G401 (cell line): Measurements from ENCODE around the gene BLTP3B. TPM values are rescaled to one million over a fixed set of nuclear protein-coding genes. Genes with fewer than 3 reads are reported as not detected.
A peak's percentile ranks its signal among the peaks of the same experiment; 100 is the strongest.

Source experiments
- DNase-seq: peaks from one replicate; pipeline ENCODE4 v3.0.0-alpha.2; 2015; ENCODE audit warnings: low spot score
- in situ Hi-C: cut with HindIII; loops from 2 replicates; pipeline ENCODE4 v1.10.0; 2016; ENCODE audit warnings: low sequenced_read_pairs, mixed read lengths
- total RNA-seq: library from RNA; depleted of rRNA; stranded (reverse); fragments of >200 nt; shearing (Covaris generic); gene quantifications from 2 replicates; pipeline ENCODE4 v1.2.3, GENCODE V29; 2014

Gene BLTP3B
- total RNA-seq, 1 experiment from 2014 or later, result 53.8 TPM

- in situ Hi-C loops, result no loop called here
- DNase-seq, result no peak
Measured at GRCh38 chr12:100166232-100166631, 23.6 kb upstream of the BLTP3B start.

DNA sequence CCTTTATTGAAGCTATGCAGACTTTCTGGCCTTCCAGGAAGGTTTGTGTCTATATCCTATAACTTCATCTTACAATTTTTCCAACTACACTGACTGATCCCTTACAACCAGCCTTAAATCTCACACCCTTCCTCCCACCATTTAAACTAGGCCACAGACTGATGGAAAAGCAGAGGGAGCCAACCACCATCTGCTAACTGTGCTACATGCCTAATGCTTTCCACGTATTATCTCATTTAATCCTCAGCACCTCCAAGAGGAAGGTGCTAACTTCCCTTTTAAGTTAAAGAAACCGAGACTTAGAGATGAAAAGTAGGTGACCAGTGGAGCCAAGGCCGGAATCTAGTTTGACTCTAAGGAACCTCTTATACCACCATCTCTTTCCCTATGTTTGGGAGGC lies 22.7 kb upstream of the BLTP3B start:
- in situ Hi-C loops, result no loop called here
- DNase-seq, result no peak

- DNase-seq, result no peak
- in situ Hi-C loops, result no loop called here
Measured at GRCh38 chr12:100164153-100164704, 21.6 kb upstream of the BLTP3B start.

DNA sequence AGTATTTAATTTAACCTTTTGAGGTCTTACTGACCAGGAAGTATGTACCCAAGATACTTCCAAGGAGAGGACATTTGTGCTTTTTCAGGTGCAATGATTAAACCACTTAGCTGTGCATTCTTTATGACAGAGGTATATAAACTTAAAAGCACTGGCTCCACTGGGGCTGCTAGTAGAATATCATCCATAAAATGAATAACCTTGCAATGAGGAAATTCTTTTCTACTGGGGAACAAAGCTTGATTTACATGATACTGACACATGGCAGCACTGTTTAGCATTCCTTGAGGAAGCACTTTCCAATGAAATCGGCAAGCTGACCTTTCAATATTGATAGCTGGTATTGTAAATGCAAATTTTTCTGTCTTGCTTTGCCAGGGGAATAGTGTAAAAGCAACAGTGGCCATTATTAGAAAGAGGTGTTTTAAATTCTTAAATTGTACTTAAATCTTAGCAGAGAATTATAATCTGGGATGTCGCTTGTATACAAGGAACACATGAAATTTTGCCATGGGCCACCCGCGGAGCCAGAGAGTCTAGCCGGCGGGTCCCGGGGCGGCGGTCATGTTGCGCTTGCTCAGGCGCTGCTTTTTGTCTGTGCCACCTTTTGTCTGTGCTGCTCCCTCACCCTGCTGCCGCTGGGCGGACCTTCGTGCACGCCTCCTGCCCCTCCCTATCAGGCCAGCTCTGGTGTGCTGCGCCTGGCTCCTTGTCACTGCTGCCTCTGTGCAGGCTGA lies 20.9 kb upstream of the BLTP3B start:
- DNase-seq, result peak; percentile 90
- in situ Hi-C loops, result no loop called here

DNA sequence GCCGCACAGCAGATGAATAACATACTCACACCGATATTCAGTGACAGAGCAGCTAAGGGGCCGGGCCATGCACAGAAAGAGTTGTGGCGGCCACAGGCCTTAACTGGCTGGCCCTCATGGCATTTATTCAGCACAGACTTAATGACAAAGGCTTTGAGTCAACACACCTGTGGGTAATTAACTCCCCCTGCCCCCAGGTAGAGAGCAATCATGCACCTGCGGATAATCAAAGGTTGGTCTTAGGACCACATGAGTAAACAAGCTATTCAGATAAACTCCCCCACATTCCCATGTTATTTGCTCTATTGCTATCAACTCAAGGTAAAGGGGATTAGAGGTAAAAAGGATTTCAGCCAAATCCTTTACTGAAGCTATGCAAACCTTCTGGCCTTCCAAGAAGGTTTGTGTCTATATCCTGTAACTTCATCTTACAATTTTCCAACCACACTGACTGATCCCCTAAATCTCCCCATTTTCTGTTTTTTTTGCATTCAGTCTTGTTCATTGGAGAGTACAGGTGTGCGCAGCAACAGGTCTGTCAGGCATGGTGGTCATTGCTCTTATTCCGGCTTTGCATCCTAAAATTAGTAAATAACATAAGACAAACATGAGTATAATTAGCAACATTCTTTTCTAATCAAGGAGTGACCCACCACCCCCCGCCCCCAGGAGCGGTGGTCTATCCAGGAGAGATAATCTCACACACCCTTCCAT lies 16.9 kb upstream of the BLTP3B start:
- in situ Hi-C loops, result no loop called here

GRCh38 chr12:100158535-100158934 lies 15.9 kb upstream of the BLTP3B start:
- in situ Hi-C loops, result no loop called here

More for the DNA sequence above, 16.9 kb upstream of the BLTP3B start:
- no peak for DNase-seq

GRCh38 chr12:100157427-100157821 lies 14.8 kb upstream of the BLTP3B start:
- no peak for DNase-seq
- in situ Hi-C loops, result no loop called here

More at GRCh38 chr12:100158535-100158934, 15.9 kb upstream of the BLTP3B start:
- DNase-seq, result no peak

- DNase-seq, result no peak
- in situ Hi-C loops, result no loop called here
Measured at GRCh38 chr12:100156731-100157426, 14.2 kb upstream of the BLTP3B start.

- peak; percentile 37 for DNase-seq
- in situ Hi-C loops, result no loop called here
Measured at GRCh38 chr12:100154474-100155247, 12.0 kb upstream of the BLTP3B start.

DNA sequence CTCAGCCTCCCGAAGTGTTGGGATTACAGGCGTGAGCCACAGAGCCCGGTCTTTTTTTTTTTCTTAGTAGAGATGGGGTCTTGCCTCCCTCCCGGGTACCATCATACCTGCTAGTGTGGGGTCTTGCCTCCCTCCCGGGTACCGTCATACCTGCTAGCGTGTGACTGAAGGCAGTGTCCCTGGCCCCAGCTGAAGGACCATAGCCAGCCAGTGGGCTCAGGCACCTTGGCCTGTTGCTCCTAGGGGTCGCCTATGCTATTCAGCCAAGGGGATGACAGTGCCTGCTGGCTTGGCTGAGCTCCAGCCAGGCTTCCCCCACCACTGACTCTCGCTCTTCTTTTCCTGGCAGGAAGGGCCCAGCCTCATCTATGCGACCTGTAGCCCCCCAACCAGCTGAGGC lies 10.5 kb upstream of the BLTP3B start:
- in situ Hi-C loops, result no loop called here
- no peak for DNase-seq

GRCh38 chr12:100151769-100152168 lies 9.1 kb upstream of the BLTP3B start:
- DNase-seq, result no peak
- in situ Hi-C loops, result no loop called here

DNA sequence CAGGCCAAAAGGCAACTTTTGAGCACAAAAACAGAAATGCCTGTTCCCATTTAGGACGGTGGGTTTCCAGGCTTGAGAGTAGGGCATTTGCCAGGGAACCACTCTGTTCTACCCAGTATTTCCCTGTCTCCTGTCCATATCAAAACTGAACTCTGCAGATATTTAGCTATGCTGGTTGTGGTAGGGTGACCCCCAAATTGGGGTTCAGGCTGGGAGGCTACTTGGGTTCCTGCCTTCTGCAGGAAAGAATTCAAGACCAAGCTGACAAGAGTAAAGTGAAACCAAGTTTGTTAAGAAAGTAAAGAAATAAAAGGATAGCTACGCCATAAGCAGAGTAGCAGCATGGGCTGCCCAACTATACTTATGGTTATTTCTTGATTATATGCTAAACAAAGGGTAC lies 3.6 kb upstream of the BLTP3B start:
- DNase-seq, result no peak
- in situ Hi-C loops, result no loop called here

DNA sequence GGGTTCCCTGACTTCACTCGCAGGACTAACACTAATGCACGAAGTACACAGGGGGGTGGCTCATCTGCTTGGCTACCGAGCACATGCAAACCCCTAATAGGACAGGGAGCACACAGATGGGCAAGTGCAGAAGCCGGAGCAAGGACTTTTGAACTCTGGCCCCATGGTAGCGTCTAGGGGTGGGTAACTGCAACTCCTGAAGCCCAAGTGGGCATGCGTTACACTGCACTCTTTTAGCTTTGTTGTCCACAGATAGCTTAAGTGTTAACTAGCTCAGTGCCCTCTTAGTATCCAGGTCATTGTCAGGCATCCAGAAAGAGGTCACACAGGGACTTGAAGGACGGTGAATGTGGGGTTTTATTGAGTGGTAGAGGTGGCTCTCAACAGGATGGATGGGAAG lies 3.0 kb upstream of the BLTP3B start:
- in situ Hi-C loops, result no loop called here
- no peak for DNase-seq

DNA sequence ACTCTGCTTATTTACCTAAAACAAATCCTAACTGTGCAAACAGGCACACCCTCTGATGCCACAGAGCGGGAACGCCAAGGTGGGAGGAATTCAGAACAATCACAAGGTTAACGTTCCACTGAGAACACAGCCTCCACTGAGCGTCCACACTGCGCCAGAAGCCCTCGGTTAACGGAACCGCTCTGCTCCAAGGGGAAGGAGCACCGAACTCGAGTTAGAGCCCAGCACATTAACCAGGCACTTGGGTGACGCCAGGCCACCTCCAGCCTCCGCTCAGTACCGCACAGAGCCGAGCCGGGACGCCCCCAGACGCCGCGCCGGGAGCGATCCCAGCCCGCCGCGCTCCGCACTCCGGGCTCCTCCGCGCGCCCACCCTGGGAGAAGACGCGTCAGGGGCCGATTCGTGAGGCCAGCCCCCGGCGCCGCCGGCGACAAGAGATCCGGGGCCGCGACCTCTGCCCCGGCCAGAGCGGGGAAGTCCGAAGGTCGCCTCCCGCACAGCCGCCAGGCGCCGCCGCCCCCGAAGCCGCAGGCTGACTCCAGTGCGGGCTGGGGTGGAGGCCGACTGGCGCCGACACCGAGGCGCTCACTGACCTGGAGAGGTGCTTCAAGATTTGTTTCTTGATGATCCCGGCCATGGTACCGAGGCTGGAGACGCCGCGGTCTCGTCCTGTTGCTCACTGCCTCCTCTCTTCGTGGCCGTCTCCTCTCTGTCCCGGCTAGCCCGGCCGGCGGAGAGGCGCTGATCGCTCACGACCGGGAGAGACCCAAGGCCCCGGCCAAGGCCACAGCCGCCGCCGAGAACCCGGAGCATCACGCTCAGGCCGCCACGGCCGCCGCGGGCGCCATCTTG lies 450 bp downstream of the BLTP3B start:
- in situ Hi-C loops, result no loop called here
- peak; percentile 73 for DNase-seq

DNA sequence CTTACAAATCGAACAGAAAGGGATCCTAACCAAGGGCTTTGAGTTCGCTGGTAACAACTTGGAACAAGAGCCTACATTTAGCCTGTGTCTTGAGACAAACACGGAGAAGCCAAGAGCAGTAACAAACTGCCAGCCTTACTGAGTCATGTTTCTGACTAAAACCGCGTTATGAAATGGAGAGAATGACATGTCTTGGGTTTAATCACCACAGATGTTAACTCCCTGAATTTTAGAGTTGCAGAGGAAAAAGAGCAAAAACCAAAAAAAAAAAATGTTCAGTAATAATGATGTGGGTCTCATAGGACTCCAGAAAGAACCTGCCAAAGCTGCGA lies 1.0 kb downstream of the BLTP3B start:
- in situ Hi-C loops, result no loop called here
- no peak for DNase-seq

GRCh38 chr12:100138803-100139098 lies 3.9 kb downstream of the BLTP3B start:
- in situ Hi-C loops, result no loop called here
- DNase-seq, result no peak

DNA sequence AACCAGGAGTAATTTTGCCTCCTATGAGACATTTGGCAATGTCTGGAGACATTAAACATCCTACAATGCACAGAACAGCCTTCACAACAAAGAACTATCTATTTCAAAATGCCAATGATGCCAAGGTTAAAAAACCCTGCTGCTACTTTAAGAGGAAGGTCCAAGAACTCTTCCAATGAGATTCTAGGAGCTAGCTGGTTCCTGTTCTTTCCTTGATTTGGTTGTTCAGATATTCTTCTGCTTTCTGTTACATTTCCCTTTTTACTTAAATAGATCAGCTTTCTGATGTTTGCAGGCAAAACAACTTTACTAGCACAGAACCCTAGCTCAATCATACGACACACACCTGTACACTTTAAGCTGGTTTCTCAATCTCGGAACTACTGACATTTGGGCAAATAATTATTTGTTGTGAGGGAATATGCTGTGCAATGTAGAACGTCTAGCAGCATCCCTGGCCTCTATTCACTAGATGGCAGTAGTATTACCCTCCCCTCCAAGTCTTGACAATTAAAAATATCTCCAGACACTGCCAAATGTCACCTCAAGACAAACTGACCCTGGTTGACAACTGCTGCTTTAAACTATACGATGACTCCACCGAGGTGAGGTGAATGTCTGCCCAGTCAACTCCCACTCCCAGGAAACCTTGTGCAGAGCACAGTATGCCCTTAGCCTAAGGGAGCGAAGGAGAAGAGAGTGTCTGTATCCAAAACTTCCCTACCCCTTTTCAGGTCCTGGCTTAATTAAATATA lies 4.4 kb downstream of the BLTP3B start:
- in situ Hi-C loops, result no loop called here
- DNase-seq, result peak; percentile 82

DNA sequence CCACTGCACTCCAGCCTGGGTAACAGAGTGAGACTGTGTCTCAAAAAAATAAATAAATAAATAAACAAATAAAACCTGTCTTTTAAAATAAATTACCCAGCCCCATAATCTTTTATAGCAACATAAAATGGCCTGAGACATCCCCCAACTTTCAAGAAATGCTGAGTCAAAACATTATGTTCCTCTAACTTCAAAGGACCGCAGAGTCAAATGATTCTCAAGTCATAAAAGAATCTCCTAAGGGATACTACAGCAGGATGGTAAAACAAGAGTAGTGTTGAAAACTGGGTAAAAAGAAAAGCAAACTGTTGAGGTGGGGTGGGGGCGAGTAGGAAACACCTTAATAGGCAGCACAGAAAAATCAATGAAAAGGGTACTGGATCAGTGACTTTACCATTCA lies 9.5 kb downstream of the BLTP3B start:
- no peak for DNase-seq
- in situ Hi-C loops, result no loop called here
